HG02623 (cell line): ENCODE results near the gene PAX2.

Experiments used
- ATAC-seq: cut with Tn5 transposase; IDR thresholded peaks from one replicate; pipeline ENCODE4 v1.9.1; 2021; ENCODE audit warnings: moderate library complexity; ENCODE audit not compliant: unreplicated experiment

PAX2 gene

GRCh38 chr10:100723770-100724530 lies 21.4 kb upstream of the PAX2 start:
- ATAC-seq, result no peak

- ATAC-seq, result no peak
Observed at GRCh38 chr10:100724531-100725027, 20.8 kb upstream of the PAX2 start.

- no peak for ATAC-seq
Observed at GRCh38 chr10:100725071-100725471, 20.3 kb upstream of the PAX2 start.

- ATAC-seq, result no peak
Observed at GRCh38 chr10:100725869-100726426, 19.4 kb upstream of the PAX2 start.

GRCh38 chr10:100727808-100728207 lies 17.6 kb upstream of the PAX2 start:
- no peak for ATAC-seq

- no peak for ATAC-seq
Observed at GRCh38 chr10:100728928-100729861, 16.2 kb upstream of the PAX2 start.

- no peak for ATAC-seq
Observed at GRCh38 chr10:100729862-100730724, 15.3 kb upstream of the PAX2 start.

- ATAC-seq, result peak; percentile 55
Observed at GRCh38 chr10:100730725-100731406, 14.5 kb upstream of the PAX2 start.

GRCh38 chr10:100731407-100732240 lies 13.8 kb upstream of the PAX2 start:
- no peak for ATAC-seq

GRCh38 chr10:100732241-100732596 lies 13.2 kb upstream of the PAX2 start:
- ATAC-seq, result no peak

GRCh38 chr10:100733329-100733728 lies 12.1 kb upstream of the PAX2 start:
- ATAC-seq, result no peak

- ATAC-seq, result no peak
Observed at GRCh38 chr10:100734295-100735086, 10.9 kb upstream of the PAX2 start.

- ATAC-seq, result no peak
Observed at GRCh38 chr10:100735087-100735336, 10.4 kb upstream of the PAX2 start.

GRCh38 chr10:100735337-100736143 lies 9.8 kb upstream of the PAX2 start:
- no peak for ATAC-seq

GRCh38 chr10:100736144-100736808 lies 9.1 kb upstream of the PAX2 start:
- ATAC-seq, result no peak

GRCh38 chr10:100736809-100737354 lies 8.5 kb upstream of the PAX2 start:
- ATAC-seq, result no peak
